Measurements from ENCODE around the gene ARHGAP40.

The ARHGAP40 gene

DNA sequence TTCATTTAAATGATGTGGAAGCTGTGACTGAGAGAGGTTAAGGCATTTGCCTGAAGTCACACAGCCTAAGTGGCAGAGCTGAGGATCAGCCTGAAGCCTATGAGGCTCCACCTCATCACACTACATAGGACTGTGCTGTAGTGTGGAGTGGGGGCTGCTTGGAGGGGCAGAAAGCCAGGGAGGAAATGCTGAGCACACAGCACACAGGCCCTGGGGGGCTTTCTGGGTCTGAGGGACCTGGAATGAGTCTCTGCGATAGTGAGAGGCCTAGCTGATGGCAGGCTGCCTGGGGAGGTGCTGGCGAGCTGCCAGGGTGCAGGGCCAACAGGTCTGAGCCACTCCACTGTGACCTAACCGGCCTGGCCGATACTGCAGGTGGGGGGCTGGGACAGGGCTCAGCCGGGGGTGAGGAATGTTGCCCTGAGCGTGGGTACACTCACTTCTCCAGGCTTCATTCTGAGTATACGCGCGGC, 2.2 kb upstream of the ARHGAP40 start:
- TF ChIP-seq, protein P1, sequence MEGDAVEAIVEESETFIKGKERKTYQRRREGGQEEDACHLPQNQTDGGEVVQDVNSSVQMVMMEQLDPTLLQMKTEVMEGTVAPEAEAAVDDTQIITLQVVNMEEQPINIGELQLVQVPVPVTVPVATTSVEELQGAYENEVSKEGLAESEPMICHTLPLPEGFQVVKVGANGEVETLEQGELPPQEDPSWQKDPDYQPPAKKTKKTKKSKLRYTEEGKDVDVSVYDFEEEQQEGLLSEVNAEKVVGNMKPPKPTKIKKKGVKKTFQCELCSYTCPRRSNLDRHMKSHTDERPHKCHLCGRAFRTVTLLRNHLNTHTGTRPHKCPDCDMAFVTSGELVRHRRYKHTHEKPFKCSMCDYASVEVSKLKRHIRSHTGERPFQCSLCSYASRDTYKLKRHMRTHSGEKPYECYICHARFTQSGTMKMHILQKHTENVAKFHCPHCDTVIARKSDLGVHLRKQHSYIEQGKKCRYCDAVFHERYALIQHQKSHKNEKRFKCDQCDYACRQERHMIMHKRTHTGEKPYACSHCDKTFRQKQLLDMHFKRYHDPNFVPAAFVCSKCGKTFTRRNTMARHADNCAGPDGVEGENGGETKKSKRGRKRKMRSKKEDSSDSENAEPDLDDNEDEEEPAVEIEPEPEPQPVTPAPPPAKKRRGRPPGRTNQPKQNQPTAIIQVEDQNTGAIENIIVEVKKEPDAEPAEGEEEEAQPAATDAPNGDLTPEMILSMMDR (conservative IDR thresholded peaks at IDR 0.05; ENCODE audit: low read length) = no peak
- DNase-seq (ENCODE audit: low read depth) = no peak

DNA sequence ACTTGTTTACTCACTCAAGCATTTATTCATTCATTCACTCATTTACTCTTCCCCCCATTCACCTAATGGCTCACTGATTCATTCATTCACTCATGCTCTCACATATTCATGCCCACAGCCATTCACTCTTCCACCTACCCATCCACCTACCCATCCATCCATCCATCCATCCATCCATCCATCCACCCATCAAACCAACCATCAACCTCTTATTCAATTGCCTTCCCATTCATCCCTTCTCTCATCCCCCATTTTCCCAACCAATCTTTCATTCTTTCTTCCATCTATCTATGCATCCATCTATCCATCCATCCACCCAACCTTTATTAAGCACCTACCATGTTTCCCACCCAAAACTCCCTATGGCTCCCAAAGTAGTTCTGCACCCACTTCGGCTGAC, 1.6 kb upstream of the ARHGAP40 start:
- TF ChIP-seq, protein P1 (conservative IDR thresholded peaks at IDR 0.05; ENCODE audit: low read length) = no peak
- H3K4me3 ChIP-seq (ENCODE audit: low read length) = no peak overlapping the region

More for the DNA sequence above, 2.2 kb upstream of the ARHGAP40 start:
- no peak overlapping the region for H3K4me3 ChIP-seq (ENCODE audit: low read length)

DNA sequence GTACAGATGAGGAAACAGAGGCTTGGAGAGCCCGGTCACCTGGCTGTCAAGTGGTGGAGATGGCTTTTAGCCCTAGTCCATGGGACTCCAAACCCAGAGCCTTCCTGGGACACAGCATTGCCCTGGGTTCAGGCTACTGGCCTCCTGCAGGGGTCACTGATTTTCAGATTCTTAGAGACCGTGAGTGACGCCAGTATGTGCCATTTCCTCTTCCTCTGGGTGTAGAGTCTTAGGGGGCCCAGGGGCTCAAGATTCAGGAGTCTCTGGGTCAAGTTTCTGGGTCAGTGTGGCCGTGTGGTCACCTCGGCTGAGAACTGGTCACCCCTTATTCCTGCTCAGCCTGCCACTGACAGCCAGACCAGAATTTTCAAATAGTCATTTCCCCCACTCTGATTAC, 574 bp downstream of the ARHGAP40 start:
- no peak for DNase-seq (ENCODE audit: low read depth)
- TF ChIP-seq, protein P1 (conservative IDR thresholded peaks at IDR 0.05; ENCODE audit: low read length) = no peak
- H3K4me3 ChIP-seq (ENCODE audit: low read length) = no peak overlapping the region

More for the DNA sequence above, 1.6 kb upstream of the ARHGAP40 start:
- no peak for DNase-seq (ENCODE audit: low read depth)

DNA sequence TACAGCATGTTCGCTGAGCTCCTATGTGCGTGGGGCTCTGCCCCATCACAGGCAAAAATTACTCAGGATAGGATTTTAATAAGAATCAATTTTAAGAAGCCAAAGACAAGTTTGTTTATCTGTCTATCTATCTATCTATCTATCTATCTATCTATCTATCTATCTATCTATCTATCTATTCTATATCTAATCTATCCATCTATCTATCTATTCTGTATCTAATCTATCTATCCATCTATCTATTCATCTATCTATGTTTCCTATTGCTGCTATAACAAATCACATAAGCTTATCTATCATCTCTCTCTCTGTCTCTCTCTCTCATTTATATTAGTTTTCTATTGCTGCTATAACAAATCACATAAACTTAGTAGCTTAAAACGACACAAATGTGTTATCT, 1.7 kb downstream of the ARHGAP40 start:
- DNase-seq (ENCODE audit: low read depth) = no peak
- TF ChIP-seq, protein P1 (conservative IDR thresholded peaks at IDR 0.05; ENCODE audit: low read length) = no peak
- no peak overlapping the region for H3K4me3 ChIP-seq (ENCODE audit: low read length)

DNA sequence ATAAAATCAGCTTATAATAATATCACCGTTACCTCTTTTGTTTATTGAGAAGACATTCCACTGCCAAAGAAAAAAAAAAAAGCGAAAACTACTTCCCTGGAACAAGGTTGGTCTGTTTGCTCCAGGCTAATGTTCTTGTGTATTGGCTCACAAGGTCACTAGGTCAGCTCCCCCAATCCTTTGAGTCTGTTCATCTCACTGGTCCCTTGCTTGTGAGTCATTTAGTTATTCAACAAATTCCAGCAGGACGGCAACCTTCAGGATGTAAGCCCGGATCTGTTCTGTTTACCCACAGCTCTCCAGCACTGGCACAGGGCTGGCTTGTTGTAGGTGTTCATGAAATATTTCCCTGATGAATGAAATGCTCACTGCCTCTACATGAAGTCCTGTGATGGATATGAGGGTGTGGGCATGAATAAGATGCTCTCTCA, 3.3 kb downstream of the ARHGAP40 start:
- no peak for DNase-seq (ENCODE audit: low read depth)
- TF ChIP-seq, protein P1 (conservative IDR thresholded peaks at IDR 0.05; ENCODE audit: low read length) = no peak
- H3K4me3 ChIP-seq (ENCODE audit: low read length) = no peak overlapping the region

DNA sequence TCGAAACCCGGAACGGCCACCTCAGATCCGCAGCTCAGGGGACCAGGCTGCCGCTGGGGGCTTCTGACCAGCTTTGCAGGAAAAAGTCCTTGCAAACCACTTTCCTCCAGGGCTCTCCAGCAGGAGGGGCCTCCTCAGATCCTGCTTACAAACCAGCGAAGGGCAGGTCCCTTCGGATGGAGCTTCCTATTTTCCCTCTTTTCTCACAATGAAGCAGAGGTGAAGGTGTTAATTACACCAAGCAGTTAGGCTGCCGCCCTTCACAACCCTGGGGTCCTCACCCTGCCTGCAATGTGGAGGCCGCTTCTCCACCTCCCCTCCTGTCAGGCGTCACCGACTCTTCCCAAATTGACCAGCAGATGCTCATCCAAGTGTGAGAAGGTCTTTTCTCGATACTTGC, 5.7 kb downstream of the ARHGAP40 start:
- DNase-seq (ENCODE audit: low read depth) = no peak
- TF ChIP-seq, protein P1 (conservative IDR thresholded peaks at IDR 0.05; ENCODE audit: low read length) = no peak
- no peak overlapping the region for H3K4me3 ChIP-seq (ENCODE audit: low read length)

DNA sequence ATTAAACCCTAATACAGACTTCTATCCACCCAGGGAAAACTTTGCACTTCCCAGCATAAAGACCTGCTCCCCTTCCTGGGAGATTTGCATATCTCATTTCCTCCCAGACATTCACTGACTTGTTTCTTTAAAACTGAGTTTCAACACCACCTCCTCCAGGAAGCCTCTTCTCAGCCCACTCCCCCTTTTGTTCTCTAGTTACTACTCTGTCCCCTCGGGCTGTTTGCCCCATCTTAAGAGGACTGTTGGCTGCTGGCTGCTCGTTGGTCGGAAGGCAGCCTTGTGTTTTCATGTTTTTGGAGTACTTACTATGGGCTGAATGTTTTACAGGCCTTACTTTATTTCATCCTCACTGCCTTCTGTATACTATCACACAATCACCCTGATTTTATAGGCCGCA, 6.6 kb downstream of the ARHGAP40 start:
- no peak for DNase-seq (ENCODE audit: low read depth)
- no peak overlapping the region for H3K4me3 ChIP-seq (ENCODE audit: low read length)
- TF ChIP-seq, protein P1 (conservative IDR thresholded peaks at IDR 0.05; ENCODE audit: low read length) = no peak
